C4-2B (cell line): Measurements from ENCODE around the gene KRT20.

Experiments
- CTCF ChIP-seq: fragments of 450-650 bp; conservative IDR thresholded peaks from 2 replicates; pipeline ENCODE4 v1.5.1; 2017; ENCODE audit warnings: mild to moderate bottlenecking
- ZFX ChIP-seq: fragments of 450-650 bp; IDR thresholded peaks from 2 replicates; pipeline ENCODE4 v1.6.1; 2017

- TF ChIP-seq CTCF, result no peak
- TF ChIP-seq ZFX, result no peak
Observed at GRCh38 chr17:40871316-40871715, 13.7 kb downstream of the KRT20 start.
